Heart right ventricle (tissue), 16 donors: ENCODE data around the gene GNA12. TPM values are rescaled to one million over a fixed set of nuclear protein-coding genes. Genes with fewer than 3 reads are reported as not detected.

Source experiments
- ATAC-seq, 8 donors: fragments of 200-7000 bp; cut with Tn5 transposase; one replicate each; pipeline ENCODE4 v1.9.1; 2020; ENCODE audit warnings: mild to moderate bottlenecking in 8 of 8, moderate library complexity in 8 of 8, moderate number of reproducible peaks in 1 of 8
- DNase-seq, 2 donors: peaks; one replicate each; pipeline ENCODE4 v3.0.0-alpha.2; 2020
- H3K27ac ChIP-seq, 10 donors: fragments of 200-600 bp; sonication (generic) in 2 of 10; one replicate each; pipeline versions ENCODE4 v1.5.0 to v1.8.0; 2020 to 2022; ENCODE audit warnings: mild to moderate bottlenecking in 3 of 10
- H3K27me3 ChIP-seq, 7 donors: fragments of 200-600 bp; one replicate each; pipeline ENCODE4 v1.8.0; 2021 to 2022; ENCODE audit warnings: mild to moderate bottlenecking in 2 of 7
- H3K36me3 ChIP-seq, 9 donors: fragments of 200-600 bp; sonication (generic) in 1 of 9; one replicate each; pipeline versions ENCODE4 v1.5.0 to v1.8.0; 2020 to 2022; ENCODE audit warnings: mild to moderate bottlenecking in 2 of 9
- H3K4me1 ChIP-seq, 9 donors: fragments of 200-600 bp; sonication (generic) in 1 of 9; one replicate each; pipeline versions ENCODE4 v1.5.0 to v1.8.0; 2020 to 2022; ENCODE audit warnings: mild to moderate bottlenecking in 4 of 9
- H3K4me3 ChIP-seq, 10 donors: fragments of 200-600 bp; sonication (generic) in 2 of 10; one replicate each; pipeline versions ENCODE4 v1.5.0 to v1.8.0; 2020 to 2022; ENCODE audit warnings: mild to moderate bottlenecking in 7 of 10, moderate library complexity in 2 of 10
- H3K9me3 ChIP-seq, 11 donors: fragments of 200-600 bp in 10 of 11; sonication (generic) in 2 of 11; one replicate each; pipeline versions ENCODE4 v1.5.0 to v1.8.0; 2013 to 2022; ENCODE audit warnings: mild to moderate bottlenecking in 2 of 11, control low read depth in 1 of 11, moderate library complexity in 1 of 11
- CTCF ChIP-seq, 9 donors: fragments of 200-600 bp; sonication (generic) in 2 of 9; IDR thresholded peaks; one replicate each; pipeline versions ENCODE4 v1.5.0 to v1.8.0; 2021 to 2022; ENCODE audit warnings: antibody characterized with exemption in 9 of 9, mild to moderate bottlenecking in 5 of 9, moderate library complexity in 1 of 9
- WGBS, 2 donors: extraction: QIAGEN DNeasy Blood & Tissue Kit; methylation state at CpG; one replicate each; pipeline ENCODE4 v1.1.7; 2013; ENCODE audit warnings: inconsistent platforms in 1 of 2; 5-methylcytosine and 5-hydroxymethylcytosine counted together
- intact Hi-C, 10 donors: fragments of 100-400 bp; cut with DNase I; formaldehyde crosslinking; loops; one replicate each; pipeline versions ENCODE4 v1.11.1 to v1.14.2; 2022
- long read RNA-seq, 3 donors: library from polyadenylated mRNA; unstranded; transcript quantifications; one replicate each; pipeline ENCODE4 v2.0.0, GENCODE V29; 2020 to 2021
- polyA plus RNA-seq, 2 donors: library from polyadenylated mRNA; stranded (reverse); fragments of 200-250 nt; gene quantifications; one replicate each; pipeline ENCODE4 v1.2.3, GENCODE V29; 2013
- total RNA-seq, 10 donors: library from RNA; stranded (reverse); fragmentation: NEBNext Ultra II Directional in 3 of 10; extraction: Animal tissue kit (Norgen Biotek cat#: 25700) in 3 of 10; gene quantifications; one replicate each; pipeline versions ENCODE4 v1.2.1 to v1.2.4, GENCODE V29; 2021 to 2023
- donor health status: Arrhythmogenic right ventricular cardiomyopathy.
- donor health status: ischemic (EF 13 %, LVEDD 7.1; RV severe dilation, severe dysfunction).
- donor health status: healthy with polysubstance abuse.
- donor health status: DM: no; HTN: yes; CAD: no.
- donor health status: DM: no; HTN: no; CAD: no.
- donor health status: ischemic (EF 25% LVEDD 6.9; RV normal size, moderate dysfunction).
- donor health status: ischemic (EF 25% LVEDD 5.7; RV mildly dilated, moderate dysfunction).
- donor health status: healthy.
- donor health status: DM: yes; HTN: yes; CAD: no.
- donor health status: Ischemic cardiomyopathy.
- donor health status: ischemic (EF 35%, LVEDD 5.7; RV mildly dilated, moderate dysfunction).
- donor health status: nonischemic (EF 11% LVEDD 7.7; RV severe dilation, severe dysfunction).
- donor health status: DM: yes; HTN: yes; CAD: no.
- donor health status: PGD.
- donor health status: ischemic (EF 29% LVEDD 5.4; RV normal size, mild dysfunction).
- donor health status: nonischemic (EF 23%, LVEDD 6.1; RV moderate dilation, normal function).

The GNA12 gene
- 10 to 100 TPM; 25.0 to 46.4 (median 34.5) TPM for total RNA-seq
- polyA plus RNA-seq = 10 to 100 TPM in 1 of 2 donors, 1 to 10 TPM in 1; 6.4 to 19.4 TPM
- long read RNA-seq, donor 1, full-length matches to known transcripts = 55 of 89 reads
- long read RNA-seq, donor 1, partial matches to known transcripts = 7 of 89 reads
- long read RNA-seq, donor 1, other reads (novel, unspliced or antisense) = 27 of 89 reads
- long read RNA-seq, donor 2, full-length matches to known transcripts = 37 of 58 reads
- long read RNA-seq, donor 2, partial matches to known transcripts = 0 of 58 reads
- long read RNA-seq, donor 2, other reads (novel, unspliced or antisense) = 21 of 58 reads
- long read RNA-seq, donor 3, partial matches to known transcripts = 2 of 53 reads
- long read RNA-seq, donor 3, other reads (novel, unspliced or antisense) = 50 of 53 reads

GRCh38 chr7:2844153-2845033 lies at the start of gene GNA12:
TSS of gene GNA12 (minus strand) at chr7:2844308. CDS start at chr7:2844161, 147 bp downstream.
- H3K9me3 ChIP-seq = no peaks in the 10 kb centered on the region
- intact Hi-C loops = loop anchor here in 6 of 10 donors (2.0 to 10.0 kb wide), 7 partner anchors 42 to 110 kb away; no protein-coding TSS in a partner anchor
- H3K4me1 ChIP-seq = peaks cover 4 to 48% (median 32%) of the 10 kb centered on the region in 9 donors
- ATAC-seq = peak; percentile 96 to 99 (median 98)
- DNase-seq = peak; percentile 98
- H3K27ac ChIP-seq = peak within 1 kb of the TSS; percentile 32 to 77 (median 68)
- H3K36me3 ChIP-seq = peaks cover 0 to 14% (median 0%) of the 10 kb centered on the region in 9 donors
- H3K27me3 ChIP-seq = no peaks in the 10 kb centered on the region
- 1 to 2% methylated on average over 60 to 76 of the region's 79 CpGs for WGBS, 2 donors
- no peak for TF ChIP-seq CTCF (IDR thresholded peaks at IDR 0.05)
- peak within 1 kb of the TSS; percentile 72 to 87 (median 78) for H3K4me3 ChIP-seq

GRCh38 chr7:2893411-2893861 lies 49.3 kb upstream of the GNA12 start:
- Histone ChIP-seq H3K4me1 (no peaks in the 10 kb centered on the region), H3K36me3 (no peaks in the 10 kb centered on the region), H3K27me3 (peaks cover 0 to 42% (median 18%) of the 10 kb centered on the region in 7 donors), H3K9me3 (peaks cover 0 to 5% (median 0%) of the 10 kb centered on the region in 11 donors), H3K27ac (no peak overlapping the region), H3K4me3 (no peak overlapping the region)
- WGBS, 2 donors = 74 to 84% methylated on average over 9 of the region's 9 CpGs
- TF ChIP-seq CTCF (IDR thresholded peaks at IDR 0.05) = no peak
- ATAC-seq = no peak
- intact Hi-C loops = loop anchor here in 2 of 10 donors (10.0 kb wide), 2 partner anchors 1001 to 1311 kb away; no protein-coding TSS in a partner anchor
- no peak for DNase-seq

GRCh38 chr7:2892549-2892948 lies 48.4 kb upstream of the GNA12 start:
- H3K4me1 ChIP-seq = no peaks in the 10 kb centered on the region
- intact Hi-C loops = loop anchor here in 2 of 10 donors (10.0 kb wide), 2 partner anchors 1002 to 1312 kb away; no protein-coding TSS in a partner anchor
- ATAC-seq (no peak), DNase-seq (no peak)
- 49 to 62% methylated on average over 8 of the region's 8 CpGs for whole genome bisulfite sequencing, 2 donors
- H3K27ac ChIP-seq = no peak overlapping the region
- H3K36me3 ChIP-seq = no peaks in the 10 kb centered on the region
- H3K9me3 ChIP-seq = no peaks in the 10 kb centered on the region
- TF ChIP-seq CTCF (IDR thresholded peaks at IDR 0.05) = no peak
- H3K4me3 ChIP-seq = no peak overlapping the region
- H3K27me3 ChIP-seq = peaks cover 0 to 38% (median 18%) of the 10 kb centered on the region in 7 donors

GRCh38 chr7:2887816-2888215 lies 43.7 kb upstream of the GNA12 start:
- Histone ChIP-seq H3K4me3 (no peak overlapping the region), H3K4me1 (no peaks in the 10 kb centered on the region), H3K36me3 (no peaks in the 10 kb centered on the region), H3K27me3 (peaks cover 0 to 4% (median 0%) of the 10 kb centered on the region in 7 donors), H3K9me3 (no peaks in the 10 kb centered on the region), H3K27ac (no peak overlapping the region)
- intact Hi-C loops = loop anchor here in 5 of 10 donors (2.0 to 10.0 kb wide), 4 partner anchors 267 to 1007 kb away; no protein-coding TSS in a partner anchor
- DNase-seq (no peak), ATAC-seq (no peak)
- no peak for TF ChIP-seq CTCF (IDR thresholded peaks at IDR 0.05)
- 61 to 64% methylated on average over 7 of the region's 7 CpGs for whole genome bisulfite sequencing, 2 donors
